ENCODE data around the gene ASIC3. TPM values are rescaled to one million over a fixed set of nuclear protein-coding genes. Genes with fewer than 3 reads are reported as not detected.
A peak's percentile ranks its signal among the peaks of the same experiment; 100 is the strongest.

The ASIC3 gene
- total and polyA plus RNA-seq, 2 of the 4 experiments (the other 2 are of a cell fraction): 0.74 TPM; not detected in 1

- Histone ChIP-seq H2BK15ac (ENCODE audit: low read depth, low read length) (no peak overlapping the region), H3K79me1 (ENCODE audit: low read depth in 1 of 2, low read length in 2 of 2) (peaks cover 19 to 64% of the 10 kb centered on the region in 2 experiments; a peak in 3 of 4 replicates), H2AK5ac (ENCODE audit: low read depth, low read length) (peak overlapping the region; percentile 98), H2BK120ac (ENCODE audit: low read depth, low read length) (peak overlapping the region; percentile 46; the same call in 1 of the 2 replicates), H4K8ac (ENCODE audit: low read depth in 2 of 2, low read length in 2 of 2) (peak overlapping the region; percentile 87 to 91), H3K4me1 (ENCODE audit: control insufficient read depth, insufficient read depth, low read length) (peaks cover 22% of the 10 kb centered on the region), H3K4ac (ENCODE audit: low read depth, low read length) (peak overlapping the region; percentile 95), H4K5ac (ENCODE audit: low read depth, low read length) (peak overlapping the region; percentile 36), H3K4me3 (ENCODE audit: insufficient read depth, low read depth, low read length) (peak overlapping the region; percentile 95), H3K9me1 (ENCODE audit: insufficient read depth, low read length) (peaks cover under 1% of the 10 kb centered on the region; the same call in 1 of the 2 replicates), H3K27me3 (ENCODE audit: control insufficient read depth, insufficient read depth, low read length) (no peaks in the 10 kb centered on the region), H3K4me2 (ENCODE audit: low read depth, low read length) (peak overlapping the region; percentile 91), H2AK9ac (replicated peaks; ENCODE audit: low read depth, low read length, poor library complexity) (peak overlapping the region; percentile 98), H3K14ac (replicated peaks; ENCODE audit: low read depth, low read length) (peak overlapping the region; percentile 95), H2AFZ (replicated peaks; ENCODE audit: low read length, poor library complexity) (peak overlapping the region; percentile 91), H3K9me3 (ENCODE audit: control insufficient read depth, insufficient read depth, low read length) (no peaks in the 10 kb centered on the region), H3K27ac (ENCODE audit: insufficient read depth, low read length) (peak overlapping the region; percentile 84), H3K18ac (ENCODE audit: low read depth, low read length) (peak overlapping the region; percentile 42; the same call in 1 of the 2 replicates), H3K9ac (ENCODE audit: low read depth, low read length) (peak overlapping the region; percentile 93), H4K20me1 (ENCODE audit: insufficient read depth, low read length) (peaks cover 17% of the 10 kb centered on the region), H3K56ac (ENCODE audit: extremely low read depth, insufficient read depth, low read length) (peak overlapping the region; percentile 70), H2BK5ac (ENCODE audit: low read depth, low read length, poor library complexity, severe bottlenecking) (peak overlapping the region; percentile 67), H2BK20ac (ENCODE audit: low read depth, low read length) (no peak overlapping the region), H4K91ac (ENCODE audit: insufficient read depth, low read depth, low read length) (peak overlapping the region; percentile 92), H3K23ac (ENCODE audit: low read depth, low read length) (peak overlapping the region; percentile 58; the same call in 1 of the 2 replicates), H3K36me3 (ENCODE audit: control insufficient read depth, insufficient read depth, low read length) (peaks cover 28% of the 10 kb centered on the region)
- in situ Hi-C loops (cut with MboI; ENCODE audit: low sequenced_read_pairs): no loop called here
- dilution Hi-C loops (cut with HindIII; ENCODE audit: low sequenced_read_pairs, unreplicated experiment): no loop called here
- intact Hi-C loops (cut with micrococcal nuclease): loop anchor here (2.0 kb wide), 1 partner anchor 21 kb away; the partner anchor contains the start of gene SLC4A2
- 2% methylated on average over 6 of the region's 31 CpGs; no CpG with 5 or more reads in 1 of the 2 experiments for WGBS, 2 experiments (ENCODE audit: extremely low coverage in 2 of 2, insufficient read length in 1 of 2)
- peak; percentile 7 for ATAC-seq (ENCODE audit: low read depth)
- CTCF ChIA-PET: interaction anchor here (0.6 kb wide), 1 partner anchor 149 kb away, joined by 3 read pairs; no protein-coding TSS in a partner anchor
- DNase-seq: no peak
- no peak for TF ChIP-seq CTCF (conservative IDR thresholded peaks at IDR 0.05; ENCODE audit: low read depth, low read length)
- peak; percentile 60; the same call in 1 of the 2 replicates for TF ChIP-seq MXI1 (IDR thresholded peaks at IDR 0.05; ENCODE audit: borderline replicate concordance, low read depth, low read length)
- POLR2A ChIA-PET (ENCODE audit: unreplicated experiment): interaction anchor here (0.5 to 1.0 kb wide), 2 partner anchors 12 to 64 kb away, joined by 3 to 7 read pairs; no protein-coding TSS in a partner anchor
- BruUV-seq (replicated peaks): TSS peak; percentile 40
These were observed 31.8 kb downstream of the ASIC3 start for GRCh38 chr7:151080067-151080521.

Data from IMR-90 (cell line).